K562 (cell line): ENCODE data around the gene FGR. TPM values are rescaled to one million over a fixed set of nuclear protein-coding genes. Genes with fewer than 3 reads are reported as not detected.

Source experiments
- FOS ChIP-seq: IDR thresholded peaks from 3 replicates; pipeline ENCODE4 v1.6.1; 2011; ENCODE audit not compliant: insufficient read length; ENCODE audit errors: extremely low read depth
- HMG20B ChIP-seq: fragments of 250-450 bp; sonication (Bioruptor Pico); IDR thresholded peaks from 2 replicates; pipeline ENCODE4 v1.5.0; 2021; ENCODE audit warnings: mild to moderate bottlenecking
- JUND ChIP-seq, 2 experiments: IDR thresholded peaks; 2 replicates in 1 of 2; 3 replicates in 1 of 2; pipeline ENCODE4 v1.6.1; 2011; ENCODE audit warnings: borderline replicate concordance in 2 of 2, low read depth in 2 of 2, low read length in 2 of 2, improper control_type of control experiment in 1 of 2, missing biosample characterization in 1 of 2, missing genetic modification characterization in 1 of 2, missing genetic modification reagents in 1 of 2
- KLF1 ChIP-seq: fragments of 450-650 bp; IDR thresholded peaks from 2 replicates; pipeline ENCODE4 v1.6.1; 2016; ENCODE audit warnings: missing genetic modification characterization, missing compliant biosample characterization
- MAFK ChIP-seq: IDR thresholded peaks from 2 replicates; pipeline ENCODE4 v1.6.1; 2011; ENCODE audit warnings: low read length, improper control_type of control experiment
- MTA2 ChIP-seq: fragments of 450-650 bp; IDR thresholded peaks from 2 replicates; pipeline ENCODE4 v1.6.1; 2016; ENCODE audit warnings: low read depth
- NFYB ChIP-seq: IDR thresholded peaks from 2 replicates; pipeline ENCODE4 v1.6.1; 2011; ENCODE audit warnings: mild to moderate bottlenecking, moderate library complexity; ENCODE audit not compliant: insufficient read length; ENCODE audit errors: extremely low read depth
- PHTF2 ChIP-seq: fragments of 250-450 bp; sonication (Bioruptor Pico); IDR thresholded peaks from 2 replicates; pipeline ENCODE4 v1.5.0; 2021; ENCODE audit warnings: mild to moderate bottlenecking
- ZFP30 ChIP-seq: fragments of 250-450 bp; sonication (Bioruptor Pico); IDR thresholded peaks from 2 replicates; pipeline ENCODE4 v1.8.0; 2022; ENCODE audit warnings: moderate library complexity, mild to moderate bottlenecking, inconsistent platforms, borderline replicate concordance
- ZNF586 ChIP-seq: fragments of 450-650 bp; formaldehyde crosslinking; conservative IDR thresholded peaks from 2 replicates; pipeline ENCODE4 v1.4.0; 2020; ENCODE audit warnings: mild to moderate bottlenecking, moderate library complexity
- polyA plus RNA-seq, 8 experiments: library from polyadenylated mRNA; depleted of rRNA in 4 of 8; stranded (reverse) in 5 of 8; unstranded in 3 of 8; fragments of >200 nt; fragmentation: Nextera tagmentation in 2 of 8; fragmentation: Illumina TruSeq in 1 of 8; extraction: Ambion mirVana in 2 of 8; extraction: Trizol in 1 of 8; gene quantifications; 2 replicates each; pipeline versions ENCODE4 v1.2.1 to v1.2.3, GENCODE V29; 2011 to 2014; ENCODE audit warnings: inconsistent platforms in 1 of 8, missing spikeins in 1 of 8
- total RNA-seq, 7 experiments: library from RNA; depleted of rRNA in 6 of 7; stranded (reverse); fragments of >200 nt in 6 of 7; fragmentation: Illumina TruSeq in 2 of 7; extraction: Trizol in 2 of 7; gene quantifications; 2 replicates each; pipeline versions ENCODE4 v1.2.1 to v1.2.3, GENCODE V29; 2011 to 2021; ENCODE audit warnings: low replicate concordance in 1 of 7
- TF ChIP-seq, protein P1 (sequence below): fragments of 450-650 bp; IDR thresholded peaks from 2 replicates; pipeline ENCODE4 v1.6.1; 2016; ENCODE audit warnings: mild to moderate bottlenecking, moderate library complexity
- TF ChIP-seq, protein P2 (sequence below): fragments of 450-650 bp; IDR thresholded peaks from 2 replicates; pipeline ENCODE4 v1.6.1; 2016

FGR gene
- total and polyA plus RNA-seq, 9 of the 15 experiments (the other 6 are each of a cell fraction or from before 2014, with no cell fraction given), result 0.04 to 0.11 TPM; not detected in 7

DNA sequence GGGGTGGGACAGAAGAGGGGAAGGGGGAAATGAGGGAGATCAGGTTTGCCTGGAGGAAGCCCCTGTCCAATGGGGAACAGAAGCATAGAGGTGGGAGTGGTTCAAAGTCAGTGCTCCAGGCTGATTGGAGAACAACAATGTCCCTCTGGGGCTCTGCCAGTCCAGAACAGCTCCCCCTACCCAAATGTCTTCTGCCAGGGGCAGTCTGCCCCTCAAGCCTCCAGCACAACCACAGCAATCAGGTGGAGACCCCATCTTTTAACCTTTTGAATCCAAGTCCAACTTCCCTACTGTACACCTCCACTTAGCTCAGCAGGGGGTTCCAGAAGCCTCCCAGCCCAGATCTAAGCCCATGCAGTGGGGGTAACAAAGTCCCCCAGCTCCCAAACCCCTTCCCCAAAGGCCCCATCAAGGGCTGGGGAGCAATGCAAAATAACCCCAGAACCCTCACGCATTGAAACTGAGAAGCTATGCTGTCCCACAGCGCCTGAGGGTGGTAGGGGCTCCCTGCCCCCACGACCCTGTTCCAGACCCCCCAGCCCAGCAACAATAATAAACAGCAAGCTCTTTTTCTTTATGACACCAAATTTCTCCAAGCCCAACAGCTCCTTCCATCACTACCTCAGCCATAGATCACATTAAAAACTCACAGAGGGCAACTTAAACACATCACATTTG is 34.3 kb downstream of the FGR start (continued):
- TF ChIP-seq, protein P1, sequence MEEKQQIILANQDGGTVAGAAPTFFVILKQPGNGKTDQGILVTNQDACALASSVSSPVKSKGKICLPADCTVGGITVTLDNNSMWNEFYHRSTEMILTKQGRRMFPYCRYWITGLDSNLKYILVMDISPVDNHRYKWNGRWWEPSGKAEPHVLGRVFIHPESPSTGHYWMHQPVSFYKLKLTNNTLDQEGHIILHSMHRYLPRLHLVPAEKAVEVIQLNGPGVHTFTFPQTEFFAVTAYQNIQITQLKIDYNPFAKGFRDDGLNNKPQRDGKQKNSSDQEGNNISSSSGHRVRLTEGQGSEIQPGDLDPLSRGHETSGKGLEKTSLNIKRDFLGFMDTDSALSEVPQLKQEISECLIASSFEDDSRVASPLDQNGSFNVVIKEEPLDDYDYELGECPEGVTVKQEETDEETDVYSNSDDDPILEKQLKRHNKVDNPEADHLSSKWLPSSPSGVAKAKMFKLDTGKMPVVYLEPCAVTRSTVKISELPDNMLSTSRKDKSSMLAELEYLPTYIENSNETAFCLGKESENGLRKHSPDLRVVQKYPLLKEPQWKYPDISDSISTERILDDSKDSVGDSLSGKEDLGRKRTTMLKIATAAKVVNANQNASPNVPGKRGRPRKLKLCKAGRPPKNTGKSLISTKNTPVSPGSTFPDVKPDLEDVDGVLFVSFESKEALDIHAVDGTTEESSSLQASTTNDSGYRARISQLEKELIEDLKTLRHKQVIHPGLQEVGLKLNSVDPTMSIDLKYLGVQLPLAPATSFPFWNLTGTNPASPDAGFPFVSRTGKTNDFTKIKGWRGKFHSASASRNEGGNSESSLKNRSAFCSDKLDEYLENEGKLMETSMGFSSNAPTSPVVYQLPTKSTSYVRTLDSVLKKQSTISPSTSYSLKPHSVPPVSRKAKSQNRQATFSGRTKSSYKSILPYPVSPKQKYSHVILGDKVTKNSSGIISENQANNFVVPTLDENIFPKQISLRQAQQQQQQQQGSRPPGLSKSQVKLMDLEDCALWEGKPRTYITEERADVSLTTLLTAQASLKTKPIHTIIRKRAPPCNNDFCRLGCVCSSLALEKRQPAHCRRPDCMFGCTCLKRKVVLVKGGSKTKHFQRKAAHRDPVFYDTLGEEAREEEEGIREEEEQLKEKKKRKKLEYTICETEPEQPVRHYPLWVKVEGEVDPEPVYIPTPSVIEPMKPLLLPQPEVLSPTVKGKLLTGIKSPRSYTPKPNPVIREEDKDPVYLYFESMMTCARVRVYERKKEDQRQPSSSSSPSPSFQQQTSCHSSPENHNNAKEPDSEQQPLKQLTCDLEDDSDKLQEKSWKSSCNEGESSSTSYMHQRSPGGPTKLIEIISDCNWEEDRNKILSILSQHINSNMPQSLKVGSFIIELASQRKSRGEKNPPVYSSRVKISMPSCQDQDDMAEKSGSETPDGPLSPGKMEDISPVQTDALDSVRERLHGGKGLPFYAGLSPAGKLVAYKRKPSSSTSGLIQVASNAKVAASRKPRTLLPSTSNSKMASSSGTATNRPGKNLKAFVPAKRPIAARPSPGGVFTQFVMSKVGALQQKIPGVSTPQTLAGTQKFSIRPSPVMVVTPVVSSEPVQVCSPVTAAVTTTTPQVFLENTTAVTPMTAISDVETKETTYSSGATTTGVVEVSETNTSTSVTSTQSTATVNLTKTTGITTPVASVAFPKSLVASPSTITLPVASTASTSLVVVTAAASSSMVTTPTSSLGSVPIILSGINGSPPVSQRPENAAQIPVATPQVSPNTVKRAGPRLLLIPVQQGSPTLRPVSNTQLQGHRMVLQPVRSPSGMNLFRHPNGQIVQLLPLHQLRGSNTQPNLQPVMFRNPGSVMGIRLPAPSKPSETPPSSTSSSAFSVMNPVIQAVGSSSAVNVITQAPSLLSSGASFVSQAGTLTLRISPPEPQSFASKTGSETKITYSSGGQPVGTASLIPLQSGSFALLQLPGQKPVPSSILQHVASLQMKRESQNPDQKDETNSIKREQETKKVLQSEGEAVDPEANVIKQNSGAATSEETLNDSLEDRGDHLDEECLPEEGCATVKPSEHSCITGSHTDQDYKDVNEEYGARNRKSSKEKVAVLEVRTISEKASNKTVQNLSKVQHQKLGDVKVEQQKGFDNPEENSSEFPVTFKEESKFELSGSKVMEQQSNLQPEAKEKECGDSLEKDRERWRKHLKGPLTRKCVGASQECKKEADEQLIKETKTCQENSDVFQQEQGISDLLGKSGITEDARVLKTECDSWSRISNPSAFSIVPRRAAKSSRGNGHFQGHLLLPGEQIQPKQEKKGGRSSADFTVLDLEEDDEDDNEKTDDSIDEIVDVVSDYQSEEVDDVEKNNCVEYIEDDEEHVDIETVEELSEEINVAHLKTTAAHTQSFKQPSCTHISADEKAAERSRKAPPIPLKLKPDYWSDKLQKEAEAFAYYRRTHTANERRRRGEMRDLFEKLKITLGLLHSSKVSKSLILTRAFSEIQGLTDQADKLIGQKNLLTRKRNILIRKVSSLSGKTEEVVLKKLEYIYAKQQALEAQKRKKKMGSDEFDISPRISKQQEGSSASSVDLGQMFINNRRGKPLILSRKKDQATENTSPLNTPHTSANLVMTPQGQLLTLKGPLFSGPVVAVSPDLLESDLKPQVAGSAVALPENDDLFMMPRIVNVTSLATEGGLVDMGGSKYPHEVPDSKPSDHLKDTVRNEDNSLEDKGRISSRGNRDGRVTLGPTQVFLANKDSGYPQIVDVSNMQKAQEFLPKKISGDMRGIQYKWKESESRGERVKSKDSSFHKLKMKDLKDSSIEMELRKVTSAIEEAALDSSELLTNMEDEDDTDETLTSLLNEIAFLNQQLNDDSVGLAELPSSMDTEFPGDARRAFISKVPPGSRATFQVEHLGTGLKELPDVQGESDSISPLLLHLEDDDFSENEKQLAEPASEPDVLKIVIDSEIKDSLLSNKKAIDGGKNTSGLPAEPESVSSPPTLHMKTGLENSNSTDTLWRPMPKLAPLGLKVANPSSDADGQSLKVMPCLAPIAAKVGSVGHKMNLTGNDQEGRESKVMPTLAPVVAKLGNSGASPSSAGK, result no peak
- peak; percentile 45 for TF ChIP-seq FOS
- TF ChIP-seq PHTF2 (CRISPR knock-in tag), result no peak
- no peak for TF ChIP-seq ZFP30
- no peak for TF ChIP-seq MTA2
- TF ChIP-seq JUND (IDR thresholded peaks at IDR 0.05; ENCODE audit: borderline replicate concordance, low read depth, low read length), result no peak
- TF ChIP-seq JUND (tag; IDR thresholded peaks at IDR 0.05; ENCODE audit: borderline replicate concordance, low read depth, low read length), result no peak
- TF ChIP-seq ZNF586 (CRISPR knock-in tag), result no peak
- peak; percentile 69 for TF ChIP-seq NFYB
- no peak for TF ChIP-seq MAFK
- TF ChIP-seq KLF1, result no peak
- TF ChIP-seq, protein P2, sequence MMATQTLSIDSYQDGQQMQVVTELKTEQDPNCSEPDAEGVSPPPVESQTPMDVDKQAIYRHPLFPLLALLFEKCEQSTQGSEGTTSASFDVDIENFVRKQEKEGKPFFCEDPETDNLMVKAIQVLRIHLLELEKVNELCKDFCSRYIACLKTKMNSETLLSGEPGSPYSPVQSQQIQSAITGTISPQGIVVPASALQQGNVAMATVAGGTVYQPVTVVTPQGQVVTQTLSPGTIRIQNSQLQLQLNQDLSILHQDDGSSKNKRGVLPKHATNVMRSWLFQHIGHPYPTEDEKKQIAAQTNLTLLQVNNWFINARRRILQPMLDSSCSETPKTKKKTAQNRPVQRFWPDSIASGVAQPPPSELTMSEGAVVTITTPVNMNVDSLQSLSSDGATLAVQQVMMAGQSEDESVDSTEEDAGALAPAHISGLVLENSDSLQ, result peak; percentile 95
- TF ChIP-seq HMG20B (CRISPR knock-in tag), result no peak
